ENCODE measurements around the gene DPP6. TPM values are rescaled to one million over a fixed set of nuclear protein-coding genes. Genes with fewer than 3 reads are reported as not detected.

DPP6 gene
- total RNA-seq, 3 donors from 2014 or later (not counting 1 experiment from before 2014, with no cell fraction given): not detected

DNA sequence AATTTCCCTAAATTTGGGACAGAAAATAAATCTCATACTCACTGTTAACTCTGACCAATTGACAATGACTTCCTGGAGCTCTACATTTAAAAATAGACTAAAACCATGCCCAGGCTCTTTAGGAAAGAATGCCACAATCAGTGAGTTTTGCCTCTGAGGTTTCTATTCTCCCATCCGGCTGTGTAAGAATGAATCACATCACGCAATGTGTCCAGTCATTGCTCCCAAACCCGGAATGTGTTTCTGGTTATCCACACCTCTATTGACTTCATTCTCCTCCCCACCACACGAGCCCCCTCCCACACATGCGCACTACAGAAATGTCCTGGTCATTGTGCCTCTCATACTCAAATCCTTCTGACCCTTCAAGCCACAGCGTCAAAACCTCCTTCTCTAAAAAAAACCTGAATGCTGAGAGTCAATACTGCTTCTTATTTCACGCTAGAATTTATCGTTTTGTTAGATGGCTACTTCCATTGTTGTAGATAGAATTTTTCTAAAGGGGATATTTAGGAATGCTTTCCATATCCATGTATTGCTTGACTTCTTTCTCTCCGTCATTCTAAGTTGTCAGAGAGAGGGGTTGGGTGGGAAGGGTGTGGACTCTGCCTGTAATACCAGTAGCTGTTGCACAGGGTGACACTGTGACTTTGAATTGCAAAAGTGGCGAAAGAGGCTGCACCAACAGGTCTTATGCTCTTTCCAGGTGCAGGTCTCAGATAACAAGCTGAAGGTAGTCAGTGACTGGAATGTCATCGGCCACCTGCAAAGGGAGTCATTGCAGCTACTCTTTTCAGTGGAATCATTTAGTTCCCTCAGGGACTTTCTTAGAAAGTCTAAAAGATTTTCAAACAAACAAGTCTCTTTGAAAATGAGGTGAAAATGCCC, 594.2 kb downstream of the DPP6 start:
- peaks cover 4 to 13% of the 10 kb centered on the region in 2 donors for H3K9me3 Mint-ChIP-seq
- H3K27me3 ChIP-seq (ENCODE audit: control insufficient read depth, insufficient read depth, low read length): no peaks in the 10 kb centered on the region
- H3K4me1 Mint-ChIP-seq: no peaks in the 10 kb centered on the region
- 90% methylated on average over 9 of the region's 11 CpGs for WGBS (ENCODE audit: insufficient coverage)
- H3K4me3 Mint-ChIP-seq: no peak overlapping the region
- no peak overlapping the region for H3K27ac Mint-ChIP-seq
- no peak for DNase-seq
- H3K4me3 ChIP-seq (ENCODE audit: low read length): no peak overlapping the region
- no peaks in the 10 kb centered on the region for H3K36me3 Mint-ChIP-seq
- TF ChIP-seq, protein P1, sequence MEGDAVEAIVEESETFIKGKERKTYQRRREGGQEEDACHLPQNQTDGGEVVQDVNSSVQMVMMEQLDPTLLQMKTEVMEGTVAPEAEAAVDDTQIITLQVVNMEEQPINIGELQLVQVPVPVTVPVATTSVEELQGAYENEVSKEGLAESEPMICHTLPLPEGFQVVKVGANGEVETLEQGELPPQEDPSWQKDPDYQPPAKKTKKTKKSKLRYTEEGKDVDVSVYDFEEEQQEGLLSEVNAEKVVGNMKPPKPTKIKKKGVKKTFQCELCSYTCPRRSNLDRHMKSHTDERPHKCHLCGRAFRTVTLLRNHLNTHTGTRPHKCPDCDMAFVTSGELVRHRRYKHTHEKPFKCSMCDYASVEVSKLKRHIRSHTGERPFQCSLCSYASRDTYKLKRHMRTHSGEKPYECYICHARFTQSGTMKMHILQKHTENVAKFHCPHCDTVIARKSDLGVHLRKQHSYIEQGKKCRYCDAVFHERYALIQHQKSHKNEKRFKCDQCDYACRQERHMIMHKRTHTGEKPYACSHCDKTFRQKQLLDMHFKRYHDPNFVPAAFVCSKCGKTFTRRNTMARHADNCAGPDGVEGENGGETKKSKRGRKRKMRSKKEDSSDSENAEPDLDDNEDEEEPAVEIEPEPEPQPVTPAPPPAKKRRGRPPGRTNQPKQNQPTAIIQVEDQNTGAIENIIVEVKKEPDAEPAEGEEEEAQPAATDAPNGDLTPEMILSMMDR (IDR thresholded peaks at IDR 0.05): no peak
- H3K27ac ChIP-seq (ENCODE audit: low read length): no peak overlapping the region
- intact Hi-C loops (cut with micrococcal nuclease): no loop called here
- ATAC-seq: no peak
- H3K4me1 ChIP-seq (ENCODE audit: control insufficient read depth, insufficient read depth, low read length): no peaks in the 10 kb centered on the region
- H3K36me3 ChIP-seq (ENCODE audit: control insufficient read depth, insufficient read depth, low read length): no peaks in the 10 kb centered on the region
- H3K27me3 Mint-ChIP-seq (ENCODE audit: low read depth in 2 of 2): no peaks in the 10 kb centered on the region
- peaks cover 8% of the 10 kb centered on the region for H3K9me3 ChIP-seq (ENCODE audit: control insufficient read depth, insufficient read depth, low read length)

DNA sequence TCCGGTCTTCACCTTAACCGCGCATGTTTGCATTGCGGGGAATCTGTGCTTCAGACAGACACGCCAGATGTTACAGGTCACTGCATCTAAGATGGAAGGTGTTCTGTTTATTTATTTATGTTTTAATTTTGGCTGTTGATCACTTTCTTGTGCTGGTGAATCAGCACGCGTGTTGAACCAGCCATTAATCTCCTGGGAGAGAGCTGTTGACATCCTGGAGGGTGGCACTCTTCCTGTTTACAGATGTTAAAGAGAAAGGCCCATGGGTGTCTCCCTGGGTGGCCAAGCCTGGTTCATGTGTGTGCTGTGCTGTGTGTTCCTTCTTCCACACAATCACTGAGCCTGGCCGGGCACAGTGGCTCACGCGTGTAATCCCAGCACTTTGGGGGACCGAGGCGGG, 595.4 kb downstream of the DPP6 start:
- DNase-seq: no peak
- Mint-ChIP-seq H3K9me3 (peaks cover 4 to 13% of the 10 kb centered on the region in 2 donors), H3K36me3 (no peaks in the 10 kb centered on the region), H3K27me3 (ENCODE audit: low read depth in 2 of 2) (no peaks in the 10 kb centered on the region), H3K27ac (no peak overlapping the region), H3K4me3 (no peak overlapping the region), H3K4me1 (no peaks in the 10 kb centered on the region)
- TF ChIP-seq, protein P1 (IDR thresholded peaks at IDR 0.05): no peak
- ATAC-seq: no peak
- intact Hi-C loops (cut with micrococcal nuclease): no loop called here
- no peaks in the 10 kb centered on the region for H3K36me3 ChIP-seq (ENCODE audit: control insufficient read depth, insufficient read depth, low read length)
- H3K27ac ChIP-seq (ENCODE audit: low read length): no peak overlapping the region
- H3K27me3 ChIP-seq (ENCODE audit: control insufficient read depth, insufficient read depth, low read length): no peaks in the 10 kb centered on the region
- no peaks in the 10 kb centered on the region for H3K4me1 ChIP-seq (ENCODE audit: control insufficient read depth, insufficient read depth, low read length)
- H3K4me3 ChIP-seq (ENCODE audit: low read length): no peak overlapping the region
- 89% methylated on average over 12 of the region's 12 CpGs for WGBS (ENCODE audit: insufficient coverage)
- H3K9me3 ChIP-seq (ENCODE audit: control insufficient read depth, insufficient read depth, low read length): peaks cover 8% of the 10 kb centered on the region

DNA sequence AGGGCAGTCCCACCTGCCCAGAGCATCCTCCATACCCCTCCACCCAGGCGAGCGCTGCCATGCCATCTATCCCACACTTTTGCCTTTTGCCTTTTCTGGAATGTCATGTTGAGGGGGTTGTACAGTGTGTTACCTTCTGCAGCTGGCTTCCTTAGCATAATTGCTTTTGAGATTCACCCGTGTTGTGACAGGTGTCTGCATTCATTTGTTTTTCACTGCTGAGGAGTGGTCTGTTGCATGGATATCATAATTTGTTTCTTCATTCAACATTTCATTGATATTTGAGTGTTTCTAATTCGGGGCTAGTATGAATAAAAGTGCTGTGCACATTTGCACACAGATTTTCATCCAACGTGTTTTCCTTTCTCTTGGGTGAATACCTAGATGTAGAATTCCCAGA, 596.8 kb downstream of the DPP6 start:
- WGBS (ENCODE audit: insufficient coverage): 73% methylated on average over 5 of the region's 5 CpGs
- no peaks in the 10 kb centered on the region for H3K27me3 ChIP-seq (ENCODE audit: control insufficient read depth, insufficient read depth, low read length)
- Mint-ChIP-seq H3K27ac (no peak overlapping the region), H3K4me1 (no peaks in the 10 kb centered on the region), H3K4me3 (no peak overlapping the region), H3K27me3 (ENCODE audit: low read depth in 2 of 2) (no peaks in the 10 kb centered on the region), H3K36me3 (no peaks in the 10 kb centered on the region), H3K9me3 (peaks cover 6 to 18% of the 10 kb centered on the region in 2 donors)
- ATAC-seq: no peak
- no peak overlapping the region for H3K4me3 ChIP-seq (ENCODE audit: low read length)
- no peak for DNase-seq
- H3K4me1 ChIP-seq (ENCODE audit: control insufficient read depth, insufficient read depth, low read length): no peaks in the 10 kb centered on the region
- peaks cover 8% of the 10 kb centered on the region for H3K9me3 ChIP-seq (ENCODE audit: control insufficient read depth, insufficient read depth, low read length)
- intact Hi-C loops (cut with micrococcal nuclease): no loop called here
- TF ChIP-seq, protein P1 (IDR thresholded peaks at IDR 0.05): no peak
- no peak overlapping the region for H3K27ac ChIP-seq (ENCODE audit: low read length)
- H3K36me3 ChIP-seq (ENCODE audit: control insufficient read depth, insufficient read depth, low read length): no peaks in the 10 kb centered on the region

Data from natural killer cell (primary cell).